ENCODE data around the gene MAP3K6. TPM values are rescaled to one million over a fixed set of nuclear protein-coding genes. Genes with fewer than 3 reads are reported as not detected.
"Not testable (repeated sequence)": the region's sequence is repeated elsewhere in the genome, so short reads cannot be mapped to it uniquely, and the experiment has no call there.

Gene MAP3K6
- total RNA-seq, 4 donors from 2014 or later: 85.0 to 140 (median 100) TPM

DNA sequence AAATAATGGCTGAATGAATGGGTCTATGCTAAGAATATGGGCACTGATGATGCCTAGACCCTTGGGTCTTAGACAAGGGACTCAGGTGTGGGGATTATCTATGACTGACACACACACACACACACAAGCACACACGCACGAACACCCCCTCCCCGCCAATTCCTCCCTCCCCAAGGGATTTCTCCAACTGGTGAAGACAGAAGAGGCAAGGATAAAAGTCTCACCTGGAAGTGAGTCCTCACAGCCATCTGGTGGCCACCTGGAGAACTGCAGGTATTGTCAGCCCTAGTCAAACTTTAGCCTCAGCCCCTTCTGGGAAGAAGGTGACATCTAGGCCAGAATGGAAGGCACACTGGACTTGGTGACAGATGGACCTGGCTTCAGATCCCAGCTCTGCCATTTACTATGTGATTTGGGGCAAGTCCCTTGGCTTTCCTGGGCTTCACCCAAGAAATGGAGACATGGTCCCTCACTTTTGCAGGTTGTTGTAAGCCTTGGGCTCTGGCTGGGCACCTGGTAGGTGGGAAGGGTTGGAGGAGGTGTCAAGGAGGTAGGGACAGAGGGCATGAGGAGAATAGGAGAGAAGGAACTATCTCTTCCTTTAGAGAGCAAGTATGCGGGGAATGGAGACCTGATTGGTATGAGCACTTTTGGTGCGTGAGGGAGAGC lies 21.7 kb upstream of the MAP3K6 start:
- peak in 1 of 2 donors; percentile 95 for DNase-seq (ENCODE audit: low spot score in 2 of 2)
- WGBS, 2 donors: 35 to 52% methylated on average over 5 of the region's 5 CpGs
- H3K4me3 ChIP-seq (ENCODE audit: low read depth, poor library complexity, severe bottlenecking): no peak overlapping the region
- TF ChIP-seq, protein P1, sequence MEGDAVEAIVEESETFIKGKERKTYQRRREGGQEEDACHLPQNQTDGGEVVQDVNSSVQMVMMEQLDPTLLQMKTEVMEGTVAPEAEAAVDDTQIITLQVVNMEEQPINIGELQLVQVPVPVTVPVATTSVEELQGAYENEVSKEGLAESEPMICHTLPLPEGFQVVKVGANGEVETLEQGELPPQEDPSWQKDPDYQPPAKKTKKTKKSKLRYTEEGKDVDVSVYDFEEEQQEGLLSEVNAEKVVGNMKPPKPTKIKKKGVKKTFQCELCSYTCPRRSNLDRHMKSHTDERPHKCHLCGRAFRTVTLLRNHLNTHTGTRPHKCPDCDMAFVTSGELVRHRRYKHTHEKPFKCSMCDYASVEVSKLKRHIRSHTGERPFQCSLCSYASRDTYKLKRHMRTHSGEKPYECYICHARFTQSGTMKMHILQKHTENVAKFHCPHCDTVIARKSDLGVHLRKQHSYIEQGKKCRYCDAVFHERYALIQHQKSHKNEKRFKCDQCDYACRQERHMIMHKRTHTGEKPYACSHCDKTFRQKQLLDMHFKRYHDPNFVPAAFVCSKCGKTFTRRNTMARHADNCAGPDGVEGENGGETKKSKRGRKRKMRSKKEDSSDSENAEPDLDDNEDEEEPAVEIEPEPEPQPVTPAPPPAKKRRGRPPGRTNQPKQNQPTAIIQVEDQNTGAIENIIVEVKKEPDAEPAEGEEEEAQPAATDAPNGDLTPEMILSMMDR (IDR thresholded peaks at IDR 0.05): peak in 1 of 3 donors; percentile 85
- TF ChIP-seq POLR2A (IDR thresholded peaks at IDR 0.05): no peak
- intact Hi-C loops (cut with DNase I; ENCODE audit: low total_unique reads): loop anchor here (10.0 kb wide), 1 partner anchor 54 kb away; no protein-coding TSS in a partner anchor

DNA sequence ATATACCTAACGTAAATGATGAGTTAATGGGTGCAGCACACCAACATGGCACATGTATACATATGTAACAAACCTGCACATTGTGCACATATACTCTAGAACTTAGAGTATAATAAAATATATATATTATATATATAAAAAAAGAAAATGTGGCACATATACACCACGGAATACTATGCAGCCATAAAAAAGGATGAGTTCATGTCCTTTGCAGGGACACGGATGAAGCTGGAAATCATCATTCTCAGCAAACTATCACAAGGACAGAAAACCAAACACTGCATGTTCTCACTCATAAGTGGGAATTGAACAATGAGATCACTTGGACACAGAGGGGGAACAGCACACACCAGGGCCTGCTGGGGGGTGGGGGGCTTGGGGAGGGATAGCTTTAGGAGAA lies 18.0 kb upstream of the MAP3K6 start:
- 93 to 95% methylated on average over 3 of the region's 3 CpGs for WGBS, 2 donors
- not testable (repeated sequence) for H3K4me3 ChIP-seq (ENCODE audit: low read depth, poor library complexity, severe bottlenecking); DNase-seq (ENCODE audit: low spot score in 2 of 2)
- intact Hi-C loops (cut with DNase I; ENCODE audit: low total_unique reads): loop anchor here (10.0 kb wide), 1 partner anchor 50 kb away; no protein-coding TSS in a partner anchor

DNA sequence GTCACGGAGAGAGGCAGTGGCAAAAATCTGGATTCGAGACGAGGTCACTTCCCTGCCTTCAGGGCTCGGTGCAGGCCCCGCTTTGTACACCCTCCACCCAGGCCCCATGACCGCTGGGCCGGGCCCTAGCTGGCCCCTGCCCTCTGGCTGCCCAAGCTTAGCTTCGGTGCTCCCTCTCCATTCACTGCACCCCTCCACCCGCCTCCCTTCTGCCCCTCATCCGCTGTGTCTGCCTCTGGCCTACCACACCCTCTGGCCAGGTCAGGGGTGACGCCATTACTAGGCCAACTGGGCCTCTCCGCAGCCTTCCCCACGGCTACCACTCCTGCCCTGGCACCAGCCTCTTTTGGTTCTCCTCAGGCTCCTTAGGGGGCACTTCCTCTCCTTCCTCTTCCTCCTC lies 16.9 kb upstream of the MAP3K6 start:
- H3K4me3 ChIP-seq (ENCODE audit: low read depth, poor library complexity, severe bottlenecking): no peak overlapping the region
- no peak for DNase-seq (ENCODE audit: low spot score in 2 of 2)
- WGBS, 2 donors: 81 to 86% methylated on average over 13 of the region's 13 CpGs
- no peak for TF ChIP-seq POLR2A (IDR thresholded peaks at IDR 0.05)
- TF ChIP-seq, protein P1 (IDR thresholded peaks at IDR 0.05): no peak
- intact Hi-C loops (cut with DNase I; ENCODE audit: low total_unique reads): loop anchor here (10.0 kb wide), 1 partner anchor 49 kb away; no protein-coding TSS in a partner anchor

DNA sequence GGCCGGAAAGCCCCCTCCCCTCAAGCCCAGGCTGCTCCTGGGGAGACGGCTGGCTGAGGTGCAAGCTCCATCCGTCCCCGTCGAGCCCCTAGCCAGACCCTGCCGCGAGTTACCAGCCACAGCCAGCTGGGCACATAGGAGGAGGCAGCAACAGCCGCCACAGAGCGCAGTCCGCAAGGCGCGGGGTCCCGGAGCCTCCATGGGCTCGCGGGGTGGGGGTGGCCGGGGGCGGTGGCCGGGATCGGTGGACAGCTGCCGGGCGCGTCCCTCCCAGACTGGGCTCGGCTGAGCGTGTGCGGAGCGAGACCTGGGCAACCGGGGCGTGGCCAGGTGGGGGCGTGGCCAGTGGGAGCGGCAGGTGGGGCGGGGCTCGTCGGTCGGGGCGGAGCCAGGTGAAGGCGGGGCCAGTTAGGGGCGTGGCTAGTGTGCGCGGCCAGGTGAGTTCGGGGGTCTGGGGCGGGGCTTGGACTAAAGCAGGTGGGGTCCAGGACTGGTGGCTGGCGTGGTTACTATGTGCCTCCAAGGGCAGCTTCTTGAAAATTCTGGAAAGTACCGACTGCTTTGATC lies 16.4 kb upstream of the MAP3K6 start, which contains the start of gene CD164L2:
CD164L2 (minus strand) TSS at position 295 of the 567 bp plus-strand sequence; CDS start at position 201, 94 bp downstream.
- WGBS, 2 donors: 14 to 18% methylated on average over 19 to 33 of the region's 43 CpGs
- DNase-seq (ENCODE audit: low spot score in 2 of 2): peak in 1 of 2 donors; percentile 47
- H3K4me3 ChIP-seq (ENCODE audit: low read depth, poor library complexity, severe bottlenecking): peak within 1 kb of the TSS; percentile 12
- intact Hi-C loops (cut with DNase I; ENCODE audit: low total_unique reads): loop anchor here (10.0 kb wide), 1 partner anchor 48 kb away; no protein-coding TSS in a partner anchor
- TF ChIP-seq, protein P1 (IDR thresholded peaks at IDR 0.05): no peak
- TF ChIP-seq POLR2A (IDR thresholded peaks at IDR 0.05): no peak

DNA sequence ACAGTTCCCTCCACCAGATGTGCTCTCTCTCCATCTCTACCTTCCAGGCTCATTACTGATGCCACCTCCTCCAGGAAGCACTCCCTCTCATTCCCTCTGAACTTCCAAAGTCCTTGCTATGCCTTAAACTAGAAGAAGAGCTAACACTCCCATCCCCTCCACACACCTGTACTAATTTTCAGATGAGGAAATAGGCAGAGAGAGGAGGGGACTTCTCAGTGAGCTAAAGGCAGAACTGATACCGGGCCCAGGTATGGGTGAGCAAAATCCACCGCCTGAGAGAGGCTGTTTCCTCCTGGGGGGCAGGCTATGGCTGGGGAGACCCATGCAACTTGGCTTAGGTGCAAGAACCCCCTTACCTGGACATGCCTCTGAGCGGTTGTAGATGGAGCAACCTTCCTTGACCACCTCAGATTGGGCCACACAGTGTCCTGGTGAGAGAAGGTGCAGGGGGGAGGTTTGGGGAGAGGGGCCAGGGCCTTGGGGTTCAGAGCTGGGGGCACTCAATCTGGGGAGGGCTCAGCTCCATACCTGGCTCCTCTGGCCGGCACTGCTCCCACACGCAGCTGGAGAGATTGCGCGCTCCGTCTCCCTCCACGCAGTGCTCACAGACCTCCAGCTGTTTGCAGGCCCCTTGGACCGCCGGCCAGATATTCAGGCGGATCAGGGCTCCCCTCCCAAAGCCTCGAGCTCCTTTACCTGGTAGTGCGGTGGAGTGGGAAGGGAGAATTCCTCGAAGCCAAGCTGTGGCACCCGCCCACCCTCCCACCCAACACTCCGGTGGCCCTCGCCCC lies 15.4 kb upstream of the MAP3K6 start:
- 67 to 71% methylated on average over 17 to 18 of the region's 18 CpGs for WGBS, 2 donors
- no peak for DNase-seq (ENCODE audit: low spot score in 2 of 2)
- intact Hi-C loops (cut with DNase I; ENCODE audit: low total_unique reads): loop anchor here (10.0 kb wide), 1 partner anchor 47 kb away; no protein-coding TSS in a partner anchor
- TF ChIP-seq, protein P1 (IDR thresholded peaks at IDR 0.05): no peak
- TF ChIP-seq POLR2A (IDR thresholded peaks at IDR 0.05): no peak
- no peak overlapping the region for H3K4me3 ChIP-seq (ENCODE audit: low read depth, poor library complexity, severe bottlenecking)

Measured in lower leg skin (tissue), 4 donors.